Colonic mucosa (tissue), 4 donors: ENCODE results near the gene UBLCP1. TPM values are rescaled to one million over a fixed set of nuclear protein-coding genes. Genes with fewer than 3 reads are reported as not detected.
"Not testable (repeated sequence)": the region's sequence is repeated elsewhere in the genome, so short reads cannot be mapped to it uniquely, and the experiment has no call there.

Source experiments
- DNase-seq: peaks from one replicate; pipeline ENCODE4 v3.0.0-alpha.2; 2020
- H3K27ac ChIP-seq: fragments of 200-600 bp; one replicate; pipeline ENCODE4 v1.8.0; 2021
- H3K27me3 ChIP-seq: fragments of 200-600 bp; one replicate; pipeline ENCODE4 v1.8.0; 2021
- H3K36me3 ChIP-seq: fragments of 200-600 bp; one replicate; pipeline ENCODE4 v1.8.0; 2021
- H3K4me1 ChIP-seq: fragments of 200-600 bp; one replicate; pipeline ENCODE4 v1.8.0; 2021; ENCODE audit warnings: mild to moderate bottlenecking
- H3K4me3 ChIP-seq: fragments of 200-600 bp; one replicate; pipeline ENCODE4 v1.8.0; 2021
- H3K9ac ChIP-seq, 2 donors: one replicate each; pipeline ENCODE4 v1.7.0; 2013; ENCODE audit warnings: control low read depth in 2 of 2, low read depth in 2 of 2, low read length in 2 of 2
- H3K9me3 ChIP-seq: fragments of 200-600 bp; one replicate; pipeline ENCODE4 v1.8.0; 2021
- intact Hi-C: fragments of 100-400 bp; cut with DNase I; formaldehyde crosslinking; loops from one replicate; pipeline ENCODE4 v1.14.1; 2022
- total RNA-seq, 2 donors: library from RNA; stranded (reverse); fragmentation: NEBNext Ultra II Directional in 1 of 2; extraction: Animal tissue kit (Norgen Biotek cat#: 25700) in 1 of 2; gene quantifications; one replicate each; pipeline ENCODE4 v1.2.1, GENCODE V29; 2021
- TF ChIP-seq, protein P1 (sequence below): fragments of 200-600 bp; IDR thresholded peaks from one replicate; pipeline ENCODE4 v1.8.0; 2022; ENCODE audit warnings: antibody characterized with exemption, mild to moderate bottlenecking
- donor health status: healthy.
- donor health status: DM: no; HTN: no; CAD: no.
- donor health status: DM: no; HTN: no; CAD: no.

UBLCP1 gene
- total RNA-seq, 2 donors from 2014 or later, result 11.8 to 17.2 TPM

- H3K4me1 ChIP-seq, result no peaks in the 10 kb centered on the region
- no peak overlapping the region for H3K27ac ChIP-seq
- intact Hi-C loops, result loop anchor here (5.0 kb wide), 1 partner anchor 39 kb away; no protein-coding TSS in a partner anchor
- TF ChIP-seq, protein P1, sequence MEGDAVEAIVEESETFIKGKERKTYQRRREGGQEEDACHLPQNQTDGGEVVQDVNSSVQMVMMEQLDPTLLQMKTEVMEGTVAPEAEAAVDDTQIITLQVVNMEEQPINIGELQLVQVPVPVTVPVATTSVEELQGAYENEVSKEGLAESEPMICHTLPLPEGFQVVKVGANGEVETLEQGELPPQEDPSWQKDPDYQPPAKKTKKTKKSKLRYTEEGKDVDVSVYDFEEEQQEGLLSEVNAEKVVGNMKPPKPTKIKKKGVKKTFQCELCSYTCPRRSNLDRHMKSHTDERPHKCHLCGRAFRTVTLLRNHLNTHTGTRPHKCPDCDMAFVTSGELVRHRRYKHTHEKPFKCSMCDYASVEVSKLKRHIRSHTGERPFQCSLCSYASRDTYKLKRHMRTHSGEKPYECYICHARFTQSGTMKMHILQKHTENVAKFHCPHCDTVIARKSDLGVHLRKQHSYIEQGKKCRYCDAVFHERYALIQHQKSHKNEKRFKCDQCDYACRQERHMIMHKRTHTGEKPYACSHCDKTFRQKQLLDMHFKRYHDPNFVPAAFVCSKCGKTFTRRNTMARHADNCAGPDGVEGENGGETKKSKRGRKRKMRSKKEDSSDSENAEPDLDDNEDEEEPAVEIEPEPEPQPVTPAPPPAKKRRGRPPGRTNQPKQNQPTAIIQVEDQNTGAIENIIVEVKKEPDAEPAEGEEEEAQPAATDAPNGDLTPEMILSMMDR, result no peak
- no peaks in the 10 kb centered on the region for H3K27me3 ChIP-seq
- no peak for DNase-seq
- H3K36me3 ChIP-seq, result no peaks in the 10 kb centered on the region
- no peaks in the 10 kb centered on the region for H3K9me3 ChIP-seq
- H3K9ac ChIP-seq, result no peak overlapping the region
- no peak overlapping the region for H3K4me3 ChIP-seq
These were observed 44.5 kb upstream of the UBLCP1 start for GRCh38 chr5:159218595-159219023.

DNA sequence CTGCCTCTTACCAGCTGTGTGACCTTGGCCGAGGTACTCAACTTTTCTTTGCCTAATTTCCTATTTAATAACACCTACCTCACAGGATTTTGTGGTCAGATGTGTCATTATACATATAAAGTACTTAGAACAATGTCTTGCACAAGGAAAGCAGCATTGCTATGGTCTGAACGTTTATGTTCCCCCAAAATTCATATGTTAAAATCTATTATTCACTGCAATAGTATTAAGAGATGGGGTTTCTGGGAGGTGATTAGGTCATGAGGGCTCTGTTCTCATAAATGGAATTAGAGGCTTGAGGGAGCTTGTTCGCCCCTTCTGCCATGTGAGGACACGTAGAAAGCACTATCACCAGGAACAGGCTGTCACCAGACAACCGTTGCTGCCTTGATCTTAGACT lies 42.9 kb upstream of the UBLCP1 start:
- no peak for DNase-seq
- no peak overlapping the region for H3K9ac ChIP-seq
- H3K27me3 ChIP-seq, result no peaks in the 10 kb centered on the region
- intact Hi-C loops, result no loop called here
- H3K27ac ChIP-seq, result no peak overlapping the region
- TF ChIP-seq, protein P1, result no peak
- H3K4me3 ChIP-seq, result no peak overlapping the region
- no peaks in the 10 kb centered on the region for H3K36me3 ChIP-seq
- H3K9me3 ChIP-seq, result no peaks in the 10 kb centered on the region
- H3K4me1 ChIP-seq, result no peaks in the 10 kb centered on the region

DNA sequence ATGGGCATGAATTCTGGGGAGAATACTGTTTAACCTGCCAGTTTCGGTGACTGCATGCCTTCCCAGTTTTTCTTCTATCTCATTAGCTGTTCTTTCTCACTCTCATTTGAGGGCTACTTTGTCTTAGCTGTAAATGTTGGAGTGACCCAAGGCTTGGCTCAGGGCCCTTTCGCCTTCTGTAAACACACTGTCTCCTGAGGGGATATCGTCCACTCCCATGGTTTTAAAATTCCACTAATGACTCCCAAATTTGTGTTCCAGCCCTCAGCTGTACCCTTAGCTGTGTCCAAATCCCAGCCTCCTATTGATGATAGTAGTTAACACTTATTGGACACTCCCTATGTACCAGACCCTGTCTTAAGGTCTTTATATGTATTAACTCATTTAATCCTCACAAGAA lies 39.6 kb upstream of the UBLCP1 start:
- Histone ChIP-seq H3K9me3 (no peaks in the 10 kb centered on the region), H3K4me1 (no peaks in the 10 kb centered on the region), H3K9ac (no peak overlapping the region), H3K4me3 (no peak overlapping the region), H3K36me3 (no peaks in the 10 kb centered on the region), H3K27ac (no peak overlapping the region), H3K27me3 (no peaks in the 10 kb centered on the region)
- intact Hi-C loops, result no loop called here
- TF ChIP-seq, protein P1, result no peak
- DNase-seq, result no peak

DNA sequence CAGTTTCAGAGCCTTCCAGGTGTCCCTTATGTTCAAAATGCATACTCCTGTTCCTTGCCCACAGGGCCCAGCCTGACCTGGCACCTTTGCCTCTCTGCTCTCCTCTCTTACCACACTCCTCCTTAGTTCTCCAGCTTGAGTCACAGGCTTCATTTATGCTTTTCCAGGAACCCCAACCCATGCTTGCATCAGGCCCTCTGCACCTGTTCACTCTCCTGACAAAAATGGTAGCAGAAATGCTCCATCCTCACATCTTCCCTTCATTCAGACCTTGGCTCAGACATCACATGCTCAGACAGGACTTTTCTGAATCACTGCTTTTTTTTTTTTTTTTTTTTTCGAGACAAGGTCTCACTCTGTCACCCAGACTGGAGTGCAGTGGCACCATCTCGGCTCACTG lies 38.6 kb upstream of the UBLCP1 start:
- no peak overlapping the region for H3K27ac ChIP-seq
- no peak overlapping the region for H3K9ac ChIP-seq
- DNase-seq, result no peak
- H3K9me3 ChIP-seq, result no peaks in the 10 kb centered on the region
- TF ChIP-seq, protein P1, result no peak
- H3K4me1 ChIP-seq, result no peaks in the 10 kb centered on the region
- no peaks in the 10 kb centered on the region for H3K27me3 ChIP-seq
- no peak overlapping the region for H3K4me3 ChIP-seq
- intact Hi-C loops, result no loop called here
- no peaks in the 10 kb centered on the region for H3K36me3 ChIP-seq

- Histone ChIP-seq H3K4me3 (no peak overlapping the region), H3K27ac (no peak overlapping the region), H3K27me3 (no peaks in the 10 kb centered on the region), H3K9ac (no peak overlapping the region), H3K36me3 (no peaks in the 10 kb centered on the region), H3K9me3 (no peaks in the 10 kb centered on the region), H3K4me1 (no peaks in the 10 kb centered on the region)
- intact Hi-C loops, result no loop called here
- DNase-seq, result no peak
- TF ChIP-seq, protein P1, result no peak
These were observed 36.6 kb upstream of the UBLCP1 start for GRCh38 chr5:159226451-159226850.

DNA sequence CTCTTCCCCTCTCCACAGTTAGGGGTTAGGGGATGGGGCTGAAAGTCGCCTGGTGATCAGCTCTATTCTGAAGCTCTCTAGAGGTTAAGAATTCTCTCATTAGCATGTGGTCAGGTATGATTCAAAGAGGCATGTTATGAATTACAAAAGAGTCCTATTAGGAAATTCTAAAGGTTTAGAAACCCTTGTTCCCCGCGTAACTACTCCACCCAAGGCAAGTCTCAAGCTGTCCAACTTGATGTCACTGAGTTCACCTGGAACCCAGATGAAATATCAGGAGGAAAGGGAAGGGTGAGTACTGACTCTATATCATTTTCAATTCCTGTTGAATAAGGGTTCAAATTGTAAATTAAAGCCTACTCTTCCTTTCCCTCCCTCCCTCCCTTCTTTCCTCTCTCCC lies 35.6 kb upstream of the UBLCP1 start:
- no peak overlapping the region for H3K27ac ChIP-seq
- no peaks in the 10 kb centered on the region for H3K4me1 ChIP-seq
- no peak overlapping the region for H3K9ac ChIP-seq
- H3K4me3 ChIP-seq, result no peak overlapping the region
- DNase-seq, result no peak
- H3K36me3 ChIP-seq, result no peaks in the 10 kb centered on the region
- intact Hi-C loops, result no loop called here
- TF ChIP-seq, protein P1, result no peak
- no peaks in the 10 kb centered on the region for H3K27me3 ChIP-seq
- H3K9me3 ChIP-seq, result no peaks in the 10 kb centered on the region

- H3K9me3 ChIP-seq, H3K4me3 ChIP-seq, H3K4me1 ChIP-seq, H3K27ac ChIP-seq, H3K27me3 ChIP-seq, DNase-seq, H3K36me3 ChIP-seq, H3K9ac ChIP-seq, intact Hi-C loops: not testable (repeated sequence)
These were observed 35.0 kb upstream of the UBLCP1 start for GRCh38 chr5:159228097-159228496.
